T-helper 22 cell (primary cell): Measurements from ENCODE around the gene FOXF2.

Experiments
- DNase-seq: peaks from one replicate; pipeline ENCODE4 v3.0.0-alpha.2; 2020; ENCODE audit warnings: low read depth

FOXF2 gene

DNA sequence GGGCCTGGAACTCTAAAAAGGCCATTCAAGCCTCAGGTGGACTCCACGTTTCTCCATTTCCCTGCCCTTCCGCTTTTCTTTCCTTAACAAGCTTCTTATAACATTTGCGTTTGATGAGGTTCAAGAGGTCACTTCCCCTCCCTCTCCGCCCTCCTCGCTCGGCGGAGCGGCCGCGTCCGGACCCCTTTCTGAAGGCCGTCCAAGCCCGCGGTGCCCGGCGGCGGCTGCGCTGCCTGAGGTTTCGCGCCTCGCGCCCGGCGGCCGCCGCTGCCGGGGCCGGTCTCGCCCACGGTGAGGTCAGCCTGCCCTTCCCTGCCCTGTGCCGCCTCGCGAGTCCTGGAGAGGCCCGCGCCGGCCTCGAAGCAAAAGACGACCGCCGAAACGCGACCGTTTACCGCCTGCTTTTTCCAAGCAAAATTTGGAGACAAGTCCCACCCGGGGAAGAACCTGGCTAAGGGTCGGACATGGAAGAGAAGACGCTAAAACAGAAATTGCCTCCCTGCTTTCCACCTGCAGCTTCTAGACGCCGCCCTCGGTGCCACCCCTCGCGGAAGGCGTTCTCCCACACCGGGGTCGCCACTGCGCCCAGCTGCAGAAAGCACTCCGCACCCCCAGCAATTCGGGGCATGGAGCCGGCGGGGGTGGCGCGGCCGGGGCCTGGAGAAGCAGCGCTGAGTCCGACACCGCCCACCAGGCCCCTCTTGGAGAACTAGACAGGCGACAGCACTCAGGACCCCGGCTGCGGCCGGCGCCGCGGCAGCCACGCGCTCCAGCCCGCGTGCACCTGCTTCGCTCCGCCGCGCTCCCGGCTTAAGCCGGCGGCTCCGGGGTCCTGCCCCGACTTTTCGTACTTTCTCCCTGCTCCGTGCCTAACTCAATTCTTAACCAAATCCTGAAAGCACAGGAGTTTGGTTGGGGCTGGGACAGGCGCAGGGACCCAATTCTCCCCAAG, 11.0 kb upstream of the FOXF2 start:
- no peak for DNase-seq

DNA sequence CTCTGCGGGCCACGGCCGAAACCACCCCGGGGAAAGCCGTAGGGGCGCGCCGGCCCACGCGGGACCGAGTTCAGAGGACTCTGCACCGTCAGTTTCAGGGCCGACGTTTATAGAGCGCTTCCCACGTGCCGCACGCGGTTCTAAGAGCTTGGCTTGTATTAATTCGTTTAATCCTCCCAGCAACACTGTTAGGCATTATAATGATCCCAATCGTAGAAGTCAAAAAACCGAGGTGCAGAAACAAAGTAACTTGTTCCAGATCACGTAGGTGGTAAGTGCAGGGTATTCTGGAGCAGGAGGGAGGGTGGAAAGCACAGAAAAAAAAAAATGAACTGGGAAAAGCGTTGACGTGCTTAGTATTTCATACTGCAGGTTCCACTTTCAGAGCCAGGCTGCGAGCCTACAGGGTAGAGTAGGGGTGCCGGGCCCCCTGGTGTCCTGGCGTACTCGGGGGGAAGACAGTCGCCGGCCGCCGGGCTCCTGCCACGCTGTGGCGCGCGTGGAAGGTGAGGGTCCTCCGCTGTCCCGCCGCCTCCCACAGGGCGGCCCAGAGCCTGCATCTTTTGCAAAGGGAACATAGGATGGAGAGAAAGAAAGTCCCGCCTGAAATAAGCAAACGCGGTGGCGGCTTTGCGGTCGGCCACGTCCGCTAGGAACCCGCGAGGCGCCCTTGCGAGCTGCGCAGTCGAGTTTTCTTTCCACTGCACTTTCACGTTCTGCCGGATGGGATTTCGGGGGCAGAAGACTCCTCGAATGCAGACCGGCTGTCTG, 10.2 kb upstream of the FOXF2 start:
- DNase-seq = no peak

DNA sequence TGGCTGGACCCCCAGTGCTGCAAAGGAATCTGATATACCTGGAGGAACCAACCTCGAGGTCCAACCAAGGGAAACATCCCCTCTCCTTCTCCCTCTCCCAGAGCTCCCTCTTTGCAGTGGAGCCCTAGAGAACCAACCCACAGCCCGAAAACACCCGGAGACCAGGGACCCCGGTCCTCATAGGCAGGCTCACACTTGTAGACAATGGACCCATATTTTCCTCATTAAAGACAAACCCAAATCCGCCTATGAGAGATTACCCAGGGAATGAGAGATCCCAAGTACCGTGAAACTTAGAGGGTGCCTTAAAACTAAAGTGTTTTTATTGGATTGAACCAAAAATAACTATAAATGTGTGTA, 9.6 kb upstream of the FOXF2 start:
- no peak for DNase-seq

DNA sequence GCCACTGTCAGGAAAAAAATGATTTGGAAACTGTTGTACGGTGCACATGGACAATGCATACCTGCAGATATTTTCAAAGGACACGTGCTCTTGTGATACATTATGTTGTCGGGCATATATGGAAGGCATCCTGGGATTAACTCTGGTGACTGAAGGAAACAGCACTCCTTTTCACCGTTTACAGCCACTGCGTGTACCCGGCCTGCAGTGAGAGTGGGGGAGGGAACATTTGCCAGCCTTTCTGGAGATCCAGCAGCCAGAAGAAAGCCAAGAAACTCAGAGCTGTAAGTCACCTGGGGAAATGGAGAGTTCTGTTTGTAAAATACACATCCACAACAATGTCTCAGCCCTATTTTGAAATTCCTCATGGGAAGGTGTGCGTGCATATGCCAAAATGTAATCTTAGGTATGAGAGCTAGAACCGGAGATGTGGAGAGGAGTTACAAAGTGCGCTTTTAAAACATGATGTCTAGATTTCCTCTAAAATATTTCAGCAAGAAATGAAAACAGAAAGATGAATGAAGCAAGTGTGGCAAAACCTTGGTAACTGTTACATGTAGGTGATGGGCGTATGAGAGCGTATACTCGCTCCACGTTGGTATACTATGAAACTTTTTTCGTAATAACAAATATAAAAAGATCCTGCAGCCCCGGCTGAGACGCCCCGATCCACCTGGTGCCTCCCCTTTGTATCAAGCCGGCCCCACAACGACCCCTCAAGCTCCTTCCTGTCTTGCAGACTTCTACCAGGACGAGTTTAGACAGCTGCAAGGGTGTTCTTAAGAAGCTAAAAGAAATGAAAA, 8.6 kb upstream of the FOXF2 start:
- DNase-seq = no peak

DNA sequence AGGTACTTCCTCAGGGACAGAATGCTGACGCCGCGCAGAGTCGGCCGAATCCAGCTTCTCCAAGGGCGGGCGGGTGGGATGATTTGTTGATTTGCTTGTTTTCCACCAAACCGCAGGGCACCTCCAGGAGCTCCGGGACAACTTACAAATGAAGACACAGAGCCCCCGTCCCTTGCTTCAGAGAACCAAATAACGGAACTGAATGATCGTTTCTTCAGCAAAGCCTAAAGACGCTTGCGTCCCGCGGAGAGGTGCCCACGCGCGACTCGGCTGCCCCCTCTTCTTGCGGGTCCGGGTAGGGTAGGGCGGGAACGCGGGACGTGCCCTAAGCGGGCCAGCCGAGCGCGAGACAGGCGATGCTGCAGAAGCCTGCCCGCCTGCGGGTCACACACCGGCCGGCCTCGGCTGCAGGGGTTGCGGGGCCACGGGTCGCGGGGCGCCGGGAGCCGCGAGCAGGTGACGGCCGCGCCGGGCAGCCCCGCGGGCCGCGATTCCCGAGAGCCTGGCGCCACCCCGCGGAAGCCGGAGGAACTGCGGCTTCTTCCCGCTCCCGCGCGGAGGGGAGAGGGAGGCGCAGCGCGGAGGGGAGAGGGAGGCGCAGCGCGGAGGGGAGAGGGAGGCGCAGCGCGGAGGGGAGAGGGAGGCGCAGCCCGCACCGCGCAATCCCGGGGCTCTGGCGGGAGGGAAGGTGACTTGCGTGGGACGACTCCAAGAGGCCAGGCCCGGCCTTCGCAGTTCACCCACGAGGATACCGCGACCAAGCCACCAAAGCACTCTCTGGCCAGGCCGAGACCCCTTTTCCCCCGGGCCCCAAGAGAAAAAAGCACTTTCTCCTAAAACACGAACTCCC, 7.7 kb upstream of the FOXF2 start:
- DNase-seq = no peak

DNA sequence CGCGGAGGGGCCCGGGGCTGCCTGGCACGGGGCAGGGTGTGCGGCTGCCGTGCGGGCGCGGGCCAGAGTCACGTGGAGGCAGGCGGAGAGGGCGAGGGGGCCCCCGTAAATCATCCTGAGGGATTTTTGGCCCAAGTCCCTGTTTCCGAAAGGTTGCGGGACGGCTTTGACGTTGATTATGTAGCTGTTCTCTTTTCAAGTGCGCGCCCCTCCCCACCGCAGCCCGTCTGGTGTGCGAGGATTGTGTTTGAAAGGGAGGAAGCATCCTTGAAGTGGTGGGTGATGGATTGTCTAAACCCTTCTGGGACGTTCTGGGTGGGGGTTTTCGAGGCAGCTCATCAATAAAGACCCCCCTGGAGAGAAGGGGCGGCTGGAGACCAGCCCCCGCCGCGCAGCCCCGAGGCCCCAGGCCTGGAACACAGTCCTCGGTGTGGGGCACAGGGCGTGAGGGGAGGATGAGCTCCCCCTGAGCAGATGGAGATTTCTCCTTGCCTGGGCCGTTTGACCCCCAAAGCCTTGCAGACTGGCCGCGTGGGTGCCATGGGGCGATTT, 7.0 kb upstream of the FOXF2 start:
- DNase-seq = no peak

DNA sequence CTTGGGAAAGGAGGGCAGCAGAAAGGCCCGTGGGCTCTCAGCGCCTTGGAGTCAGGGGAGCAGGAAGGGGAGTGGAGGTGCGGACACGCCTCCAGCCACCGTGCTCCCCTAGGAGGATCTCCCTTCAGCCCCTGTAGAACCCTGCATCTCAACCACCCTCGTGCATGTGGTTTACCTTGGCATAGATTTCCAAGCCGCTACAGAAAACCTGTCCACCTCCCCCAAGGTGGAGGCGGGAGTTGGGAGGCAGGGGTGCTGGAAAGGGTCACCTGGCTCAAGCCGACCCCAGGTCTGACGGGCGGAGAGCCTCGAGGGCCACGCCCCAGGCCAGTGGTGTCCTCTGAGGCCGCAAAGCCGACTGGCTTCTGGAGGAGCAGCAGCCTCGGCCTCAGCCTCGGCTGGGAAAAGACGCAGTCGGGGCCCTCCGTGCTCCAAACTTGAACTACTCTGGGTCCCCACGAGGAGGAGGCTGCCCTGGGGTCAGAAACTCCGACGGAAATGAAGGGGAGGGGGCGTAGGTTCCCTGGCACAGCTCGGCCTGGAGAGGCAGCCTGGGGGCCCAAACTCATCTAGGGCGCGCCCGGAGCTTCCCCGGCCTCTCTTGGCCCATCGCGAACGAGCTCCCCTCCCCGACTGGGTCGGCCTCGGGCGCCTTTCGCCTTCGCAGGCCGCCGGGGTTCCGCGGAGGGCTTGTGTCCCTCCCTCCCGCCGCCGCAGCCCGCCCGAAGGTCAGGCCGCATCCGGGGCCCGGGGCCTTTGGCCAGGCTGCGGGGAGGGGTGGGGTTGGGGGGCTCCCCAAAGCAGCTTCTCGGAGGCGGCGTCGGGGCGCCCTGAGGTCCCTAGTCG, 6.3 kb upstream of the FOXF2 start:
- no peak for DNase-seq

DNA sequence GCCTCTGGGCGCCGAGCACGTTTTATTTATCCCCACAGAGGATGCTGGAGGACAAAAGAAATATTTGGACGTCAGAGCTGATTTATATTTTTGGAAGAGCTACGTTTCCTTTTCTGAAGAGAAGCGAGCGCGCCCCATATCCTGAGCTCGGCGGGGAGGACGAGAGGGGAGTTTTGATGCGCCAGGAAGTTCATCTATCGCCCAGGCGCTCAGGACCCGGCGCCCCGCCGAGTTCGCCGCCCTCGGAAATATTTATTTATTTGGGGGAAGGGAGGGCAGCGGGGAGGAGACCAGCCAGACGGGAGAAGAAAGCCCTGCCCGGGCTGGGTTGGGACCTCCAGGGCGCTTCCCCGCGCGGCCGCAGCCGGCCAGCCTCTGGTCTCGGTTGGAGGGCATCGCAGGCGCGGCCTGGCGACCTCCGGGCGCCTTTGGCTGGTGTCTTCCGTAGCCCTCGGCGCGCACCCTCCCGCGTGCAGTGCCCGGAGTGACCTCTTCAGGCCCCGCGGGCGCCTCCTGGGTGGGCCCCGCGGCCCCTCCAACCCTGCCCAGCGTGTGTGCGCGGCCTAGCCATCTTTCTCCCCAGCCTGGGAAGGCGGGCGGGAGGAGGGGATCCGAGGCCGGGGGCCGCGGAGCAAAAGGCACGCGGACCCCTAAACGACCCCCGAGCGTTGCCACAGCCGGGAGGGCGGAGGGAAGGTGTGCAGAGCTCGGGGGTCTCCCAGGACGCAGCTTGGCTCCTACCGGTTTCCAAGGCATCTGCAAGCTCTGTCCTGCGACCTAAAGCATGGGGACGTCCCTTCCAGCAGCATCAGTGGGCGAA, 5.4 kb upstream of the FOXF2 start:
- no peak for DNase-seq

DNA sequence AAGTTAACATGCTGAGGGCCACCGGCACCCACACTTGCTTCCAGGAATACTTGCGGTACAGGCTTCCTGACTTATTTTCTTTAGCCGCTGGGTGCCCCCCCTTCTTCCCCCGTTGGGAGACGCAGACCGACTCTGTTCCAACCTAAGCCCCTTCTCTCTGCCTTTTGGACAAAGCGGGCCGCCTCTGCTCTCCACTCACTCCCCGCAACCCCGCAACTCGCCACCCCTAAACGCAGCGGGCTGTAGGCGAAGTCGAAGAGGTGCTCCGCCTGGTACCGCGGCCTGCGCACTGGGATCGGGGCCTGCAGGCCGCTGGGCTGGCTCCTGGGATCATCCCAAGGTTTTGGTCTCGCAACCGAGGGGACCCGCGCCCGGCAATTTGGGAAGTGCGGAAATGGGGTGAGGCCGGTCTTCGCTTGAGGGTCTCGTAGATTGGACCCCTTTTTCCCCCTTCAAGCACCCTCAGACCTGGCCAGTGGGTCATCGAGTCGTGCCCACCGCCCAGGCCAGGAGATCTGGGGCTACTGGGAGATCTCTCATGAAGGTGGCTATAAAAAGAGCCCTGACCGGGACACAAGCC, 4.7 kb upstream of the FOXF2 start:
- DNase-seq = no peak

DNA sequence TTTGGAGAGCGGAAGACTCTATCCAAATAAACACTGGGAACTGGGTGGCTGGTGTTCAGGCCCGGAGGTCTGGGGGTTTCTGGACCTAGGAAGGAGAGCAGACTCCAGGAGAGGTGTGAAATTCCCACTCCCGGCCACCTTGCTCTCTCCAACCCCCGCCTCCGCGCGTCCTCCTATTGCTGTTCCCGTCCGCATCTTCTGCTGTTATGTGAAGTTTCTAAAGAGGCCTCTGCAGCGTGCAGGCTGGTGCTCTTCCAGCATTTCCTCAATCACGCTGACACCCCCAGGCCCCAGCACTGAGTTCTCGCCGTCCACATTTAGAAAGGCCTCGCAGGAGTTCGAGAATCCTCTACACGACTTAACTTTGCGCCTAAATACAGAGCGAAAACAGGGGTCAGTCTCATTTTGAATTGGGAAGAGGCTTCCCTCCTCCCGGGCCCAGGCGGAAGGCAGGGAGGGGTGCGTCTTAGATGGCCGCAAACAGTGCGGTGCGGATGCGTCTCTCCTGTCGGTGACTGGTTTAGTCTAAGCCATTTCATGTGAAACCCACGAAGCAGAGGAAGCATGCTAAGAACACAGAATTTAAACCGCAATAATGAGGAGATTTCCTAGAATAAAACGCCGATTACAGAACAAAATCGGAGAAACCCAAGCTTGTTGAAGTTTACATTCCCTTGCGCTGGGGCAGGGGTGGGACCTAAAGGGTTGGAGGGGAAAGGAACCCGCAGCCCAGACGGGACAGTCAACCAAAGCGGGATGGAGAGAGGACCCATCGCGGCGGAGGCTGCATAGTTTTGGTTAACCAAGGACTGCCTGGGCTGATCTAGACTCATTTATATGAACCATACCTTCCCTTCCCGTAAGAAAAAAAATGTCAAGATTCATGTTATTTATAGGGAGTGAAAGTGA, 4.0 kb upstream of the FOXF2 start:
- no peak for DNase-seq

DNA sequence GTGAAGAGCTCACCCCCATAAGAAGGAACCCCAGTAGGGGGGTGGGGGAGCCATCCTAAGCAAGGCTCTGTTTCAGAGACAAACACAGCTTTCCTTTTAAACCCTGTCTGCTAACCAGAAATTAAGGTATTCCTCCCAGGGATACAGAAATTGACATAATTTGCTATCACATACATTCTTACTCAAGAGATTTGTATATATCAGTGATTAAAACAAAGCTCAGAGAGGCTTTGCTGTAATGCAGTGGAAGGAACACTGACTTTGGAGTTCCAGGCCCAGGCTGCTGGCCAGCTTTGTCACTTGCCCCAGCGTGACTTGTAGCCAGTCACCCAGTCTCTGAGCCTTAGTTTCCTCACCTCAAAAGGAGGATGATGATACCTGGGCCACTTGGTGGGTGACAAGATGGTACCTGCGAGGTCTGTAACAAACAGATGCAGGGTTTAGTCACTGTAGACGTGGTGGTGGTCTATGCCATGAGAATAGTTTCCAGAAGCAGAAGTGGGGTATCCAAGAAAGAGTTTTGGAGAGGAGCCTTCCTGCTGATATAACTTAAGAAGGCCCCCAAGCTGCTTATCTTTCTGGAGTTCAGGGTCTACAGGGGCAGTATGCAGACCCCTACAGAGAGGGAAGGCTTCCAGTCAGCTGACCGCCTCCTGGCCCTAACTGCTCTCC, 3.2 kb upstream of the FOXF2 start:
- DNase-seq = no peak

DNA sequence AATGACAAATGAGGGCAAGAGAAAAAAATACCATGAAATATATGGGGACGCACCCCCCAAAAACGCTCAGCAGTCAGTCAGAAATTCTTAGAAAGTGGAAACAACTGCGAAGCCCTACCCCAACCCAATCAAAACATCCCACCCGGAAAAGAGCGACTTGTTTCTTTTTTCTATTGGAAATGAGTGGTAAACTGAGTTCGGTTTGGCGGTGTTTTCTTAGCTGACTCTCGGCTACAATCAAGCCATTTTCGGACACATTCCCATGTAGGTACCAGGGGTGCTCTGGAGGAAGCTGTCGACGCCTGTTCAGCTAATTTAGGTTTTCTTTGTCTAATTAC, 1.9 kb upstream of the FOXF2 start:
- no peak for DNase-seq

DNA sequence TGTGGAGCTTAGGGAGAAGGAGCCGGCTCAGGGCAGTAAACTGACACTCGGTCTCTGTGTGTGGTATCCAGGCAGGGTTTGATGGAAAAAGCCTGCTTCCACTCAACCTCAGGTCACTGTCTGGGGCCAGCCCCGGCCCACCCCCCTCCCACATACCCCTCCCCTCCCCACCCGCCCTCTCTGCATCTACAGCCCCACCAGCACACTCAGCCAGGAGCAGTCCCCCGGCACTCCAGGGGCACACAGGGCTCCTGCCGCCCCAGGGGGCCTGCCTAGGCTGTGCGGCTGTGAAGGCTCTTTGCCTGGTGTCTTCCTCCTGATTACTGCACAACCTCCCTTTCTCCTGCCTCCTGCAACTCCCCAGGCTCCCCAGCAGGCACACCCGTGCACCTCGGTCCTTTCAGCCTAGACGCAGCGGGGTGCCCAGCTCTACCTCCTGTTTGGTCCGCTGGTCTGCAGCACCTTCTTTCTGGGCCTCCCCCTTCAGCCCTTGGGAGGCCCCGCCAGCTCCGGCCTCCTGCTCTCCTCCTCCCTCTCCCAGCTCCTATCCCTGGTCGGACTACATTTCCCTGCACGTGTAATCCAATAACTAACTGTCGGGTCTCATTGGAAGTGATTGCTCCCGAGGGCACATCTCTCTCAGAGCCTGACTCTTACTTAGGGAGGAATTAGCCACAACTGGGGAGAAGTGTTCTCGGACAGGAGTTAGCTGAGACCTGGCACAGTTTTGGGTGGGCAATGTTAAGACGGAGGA, 1.3 kb upstream of the FOXF2 start:
- no peak for DNase-seq

DNA sequence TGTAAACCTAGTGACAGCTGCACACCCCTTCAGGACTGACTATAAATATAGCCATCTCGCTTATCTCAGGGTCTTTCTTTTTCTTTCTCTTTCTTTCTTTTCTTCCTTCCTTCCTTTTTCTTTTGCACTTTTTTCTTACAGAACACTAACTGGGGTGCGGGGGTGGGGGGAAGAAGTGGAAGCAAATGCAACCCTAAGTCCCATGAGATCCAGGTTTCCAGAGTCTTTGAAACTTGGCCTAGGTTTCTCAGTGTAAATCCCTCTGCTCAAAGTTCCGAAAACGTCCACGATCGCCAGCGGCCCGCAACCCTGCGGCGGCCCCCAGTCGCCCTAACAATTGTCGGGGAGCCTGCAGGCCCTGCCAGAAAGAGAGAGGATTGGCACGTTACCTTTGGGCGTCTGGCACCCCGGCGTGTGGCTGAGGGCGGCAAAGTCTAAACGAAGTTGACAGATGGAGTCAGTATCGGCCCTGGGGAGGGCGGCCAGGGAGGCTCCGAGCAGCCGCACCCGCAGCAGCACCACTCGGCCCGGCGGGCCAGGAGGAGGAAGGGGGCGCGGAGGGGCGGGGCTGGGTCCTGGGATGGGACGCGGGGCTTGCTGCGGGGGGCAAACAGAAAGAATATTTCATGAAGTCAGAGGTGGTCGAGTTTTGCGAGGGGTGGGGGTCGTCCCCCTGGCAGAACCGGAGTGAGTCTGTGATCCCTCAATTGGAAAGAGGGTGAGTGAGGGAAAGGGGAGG, 577 bp upstream of the FOXF2 start:
- no peak for DNase-seq

DNA sequence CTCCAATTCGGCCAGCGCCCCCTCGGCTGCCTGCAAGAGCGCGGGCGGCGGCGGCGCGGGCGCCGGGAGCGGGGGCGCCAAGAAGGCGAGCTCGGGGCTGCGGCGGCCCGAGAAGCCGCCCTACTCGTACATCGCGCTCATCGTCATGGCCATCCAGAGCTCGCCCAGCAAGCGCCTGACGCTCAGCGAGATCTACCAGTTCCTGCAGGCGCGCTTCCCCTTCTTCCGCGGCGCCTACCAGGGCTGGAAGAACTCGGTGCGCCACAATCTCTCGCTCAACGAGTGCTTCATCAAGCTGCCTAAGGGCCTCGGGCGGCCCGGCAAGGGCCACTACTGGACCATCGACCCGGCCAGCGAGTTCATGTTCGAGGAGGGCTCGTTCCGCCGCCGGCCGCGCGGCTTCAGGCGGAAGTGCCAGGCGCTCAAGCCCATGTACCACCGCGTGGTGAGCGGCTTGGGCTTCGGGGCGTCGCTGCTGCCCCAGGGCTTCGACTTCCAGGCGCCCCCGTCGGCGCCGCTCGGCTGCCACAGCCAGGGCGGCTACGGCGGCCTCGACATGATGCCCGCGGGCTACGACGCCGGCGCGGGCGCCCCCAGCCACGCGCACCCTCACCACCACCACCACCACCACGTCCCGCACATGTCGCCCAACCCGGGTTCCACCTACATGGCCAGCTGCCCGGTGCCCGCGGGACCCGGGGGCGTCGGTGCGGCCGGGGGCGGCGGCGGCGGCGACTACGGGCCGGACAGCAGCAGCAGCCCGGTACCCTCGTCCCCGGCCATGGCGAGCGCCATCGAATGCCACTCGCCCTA, 963 bp downstream of the FOXF2 start:
- no peak for DNase-seq
